Keratinocyte (primary cell): ENCODE measurements around the gene ANKRD24. TPM values are rescaled to one million over a fixed set of nuclear protein-coding genes. Genes with fewer than 3 reads are reported as not detected.
"Not testable (repeated sequence)": the region's sequence is repeated elsewhere in the genome, so short reads cannot be mapped to it uniquely, and the experiment has no call there.

Experiments
- DNase-seq: peaks from one replicate; pipeline ENCODE4 v3.0.0-alpha.2; 2011; ENCODE audit warnings: low read depth, missing footprints, low spot score
- FAIRE-seq: peaks from 2 replicates; lab custom pipeline; 2011; peaks lifted over from hg19 to GRCh38; lab: Jason Lieb, UNC
- H2AFZ ChIP-seq: 2 replicates; pipeline ENCODE4 v1.6.0; 2012; ENCODE audit warnings: low read length, control low read depth, inconsistent platforms; ENCODE audit not compliant: control insufficient read depth
- H3K27ac ChIP-seq: 2 replicates; pipeline ENCODE4 v1.5.1; 2011; ENCODE audit warnings: low read length; ENCODE audit not compliant: control insufficient read depth, insufficient read depth
- H3K27me3 ChIP-seq: 3 replicates; pipeline ENCODE4 v1.6.0; 2011; ENCODE audit warnings: low read length; ENCODE audit not compliant: control insufficient read depth, insufficient read depth; ENCODE audit errors: extremely low read depth
- H3K36me3 ChIP-seq, 2 experiments: 2 replicates in 1 of 2; 3 replicates in 1 of 2; pipeline ENCODE4 v1.5.1; 2011; ENCODE audit warnings: low read length in 2 of 2, mild to moderate bottlenecking in 1 of 2; ENCODE audit not compliant: control insufficient read depth in 2 of 2, insufficient read depth in 2 of 2; ENCODE audit errors: extremely low read depth in 1 of 2
- H3K4me1 ChIP-seq: 3 replicates; pipeline ENCODE4 v1.5.1; 2011; ENCODE audit warnings: low read length; ENCODE audit not compliant: control insufficient read depth, insufficient read depth; ENCODE audit errors: extremely low read depth
- H3K4me2 ChIP-seq: 3 replicates; pipeline ENCODE4 v1.6.0; 2011; ENCODE audit warnings: low read depth, low read length; ENCODE audit not compliant: control insufficient read depth, insufficient read depth; ENCODE audit errors: extremely low read depth
- H3K4me3 ChIP-seq, 3 experiments: fragments of 200-600 bp in 1 of 3; sonication (generic) in 1 of 3; 2 replicates in 2 of 3; 3 replicates in 1 of 3; pipeline ENCODE4 v1.5.1; 2011 to 2016; ENCODE audit warnings: low read length in 3 of 3, mild to moderate bottlenecking in 3 of 3, control low read depth in 2 of 3, inconsistent platforms in 1 of 3, low read depth in 1 of 3, mixed read lengths in 1 of 3, mixed run types in 1 of 3, moderate library complexity in 1 of 3; ENCODE audit not compliant: control insufficient read depth in 2 of 3, insufficient read depth in 2 of 3; ENCODE audit errors: extremely low read depth in 1 of 3
- H3K79me2 ChIP-seq: 2 replicates; pipeline ENCODE4 v1.6.0; 2012; ENCODE audit warnings: low read length; ENCODE audit not compliant: control insufficient read depth, insufficient read depth
- H3K9ac ChIP-seq: 3 replicates; pipeline ENCODE4 v1.6.0; 2011; ENCODE audit warnings: low read length; ENCODE audit not compliant: control insufficient read depth, insufficient read depth; ENCODE audit errors: extremely low read depth
- H3K9me1 ChIP-seq: 3 replicates; pipeline ENCODE4 v1.6.0; 2011; ENCODE audit warnings: low read length; ENCODE audit not compliant: control insufficient read depth, insufficient read depth; ENCODE audit errors: extremely low read depth
- H3K9me3 ChIP-seq: 2 replicates; pipeline ENCODE4 v1.5.1; 2012; ENCODE audit warnings: low read depth, low read length; ENCODE audit not compliant: control insufficient read depth
- H4K20me1 ChIP-seq: 3 replicates; pipeline ENCODE4 v1.6.0; 2011; ENCODE audit warnings: low read length; ENCODE audit not compliant: control insufficient read depth, insufficient read depth; ENCODE audit errors: extremely low read depth
- EZH2 ChIP-seq: IDR thresholded peaks from one replicate; pipeline ENCODE4 v1.6.1; 2012; ENCODE audit warnings: inconsistent platforms, mild to moderate bottlenecking, low read length, moderate library complexity
- dilution Hi-C: fragments of 300-500 bp; cut with MboI; formaldehyde crosslinking; loops from one replicate; pipeline ENCODE4 v1.7.0; 2020; ENCODE audit warnings: low sequenced_read_pairs; ENCODE audit not compliant: extremely low pct_ligation_motif_present
- polyA plus RNA-seq, 5 experiments: library from polyadenylated mRNA; depleted of rRNA in 3 of 5; stranded (reverse) in 3 of 5; stranded (forward) in 1 of 5; unstranded in 1 of 5; fragments of >200 nt; gene quantifications; 1 replicate in 1 of 5; 2 replicates in 3 of 5; 3 replicates in 1 of 5; pipeline versions ENCODE4 v1.2.1 to v1.2.3, GENCODE V29; 2011 to 2012; ENCODE audit warnings: missing spikeins in 2 of 5, low read depth in 1 of 5, low replicate concordance in 1 of 5
- TF ChIP-seq, protein P1 (sequence below), 3 experiments: IDR thresholded peaks in 1 of 3; conservative IDR thresholded peaks in 1 of 3; optimal IDR thresholded peaks in 1 of 3; 2 replicates in 2 of 3; 3 replicates in 1 of 3; pipeline versions ENCODE3 to v1.5.1; 2011; ENCODE audit warnings: low read length in 3 of 3, mild to moderate bottlenecking in 3 of 3, moderate library complexity in 2 of 3, control low read depth in 1 of 3, inconsistent platforms in 1 of 3; ENCODE audit not compliant: insufficient read depth in 2 of 3; ENCODE audit errors: extremely low read depth in 1 of 3

ANKRD24 gene
- polyA plus RNA-seq, 1 donor (not counting 4 experiments of a cell fraction or from before 2014, with no cell fraction given), result 0.07 TPM

DNA sequence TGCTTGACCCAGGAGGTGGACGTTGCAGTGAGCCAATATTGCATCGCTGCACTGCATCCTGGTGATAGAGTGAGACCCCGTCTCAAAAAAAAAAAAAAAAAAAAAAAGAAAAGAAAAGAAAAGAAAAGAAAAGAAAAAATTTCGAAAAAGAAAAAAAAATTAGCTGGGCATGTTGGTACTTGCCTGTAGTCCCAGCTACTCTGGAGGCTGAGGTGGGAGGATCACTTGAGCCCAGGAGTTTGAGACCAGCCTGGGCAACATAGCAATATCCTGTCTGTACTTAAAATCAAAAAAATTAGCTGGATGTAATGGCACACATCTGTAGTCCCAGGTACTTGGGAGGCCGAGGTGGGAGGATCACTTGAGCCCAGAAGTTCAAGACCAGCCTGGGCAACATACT, 49.6 kb downstream of the ANKRD24 start:
- H3K79me2 ChIP-seq, H3K9me1 ChIP-seq, H3K27ac ChIP-seq, dilution Hi-C loops, H3K4me3 ChIP-seq, H3K9ac ChIP-seq, H3K9me3 ChIP-seq, H4K20me1 ChIP-seq, H3K4me1 ChIP-seq, H3K36me3 ChIP-seq, H2AFZ ChIP-seq, H3K4me2 ChIP-seq, DNase-seq, FAIRE-seq: not testable (repeated sequence)
- peaks cover 15% of the 10 kb centered on the region for H3K27me3 ChIP-seq

DNA sequence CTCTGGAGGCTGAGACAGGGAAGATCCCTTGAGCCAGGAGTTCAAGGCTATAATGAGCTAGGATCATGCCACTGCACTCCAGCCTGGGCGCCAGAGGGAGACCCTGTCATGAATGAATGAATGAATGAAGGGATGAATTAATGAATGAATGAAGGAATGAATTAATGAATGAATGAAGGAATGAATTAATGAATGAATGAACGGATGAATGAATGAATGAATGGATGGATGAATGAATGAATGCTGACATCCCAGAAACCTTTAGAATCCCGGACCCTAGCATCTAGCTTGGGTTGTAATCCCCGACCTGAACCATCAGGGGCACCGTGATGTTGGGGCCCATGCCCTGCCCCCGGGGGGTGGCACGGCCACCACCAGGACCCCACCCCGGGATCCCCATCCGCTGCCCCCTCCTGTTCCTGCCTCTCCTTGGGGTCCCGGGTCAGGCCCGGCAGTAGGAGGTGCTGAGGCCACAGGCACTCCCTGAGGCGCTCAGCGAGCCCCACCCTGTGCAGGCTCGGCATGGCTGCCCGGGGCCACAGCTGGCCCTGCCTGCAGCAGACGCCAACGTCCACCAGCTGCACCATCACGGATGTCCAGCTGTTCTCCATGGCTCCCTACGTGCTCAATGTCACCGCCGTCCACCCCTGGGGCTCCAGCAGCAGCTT, 50.3 kb downstream of the ANKRD24 start:
- dilution Hi-C loops, result no loop called here
- H3K9me1 ChIP-seq, result no peaks in the 10 kb centered on the region
- H3K4me2 ChIP-seq, result no peak overlapping the region
- H2AFZ ChIP-seq, result no peak overlapping the region
- DNase-seq, result no peak
- no peak overlapping the region for H3K4me3 ChIP-seq
- no peaks in the 10 kb centered on the region for H3K9me3 ChIP-seq
- H3K27ac ChIP-seq, result no peak overlapping the region
- H3K27me3 ChIP-seq, result peaks cover 15% of the 10 kb centered on the region
- no peaks in the 10 kb centered on the region for H3K4me1 ChIP-seq
- no peak for FAIRE-seq
- H3K79me2 ChIP-seq, result no peaks in the 10 kb centered on the region
- TF ChIP-seq, protein P1, sequence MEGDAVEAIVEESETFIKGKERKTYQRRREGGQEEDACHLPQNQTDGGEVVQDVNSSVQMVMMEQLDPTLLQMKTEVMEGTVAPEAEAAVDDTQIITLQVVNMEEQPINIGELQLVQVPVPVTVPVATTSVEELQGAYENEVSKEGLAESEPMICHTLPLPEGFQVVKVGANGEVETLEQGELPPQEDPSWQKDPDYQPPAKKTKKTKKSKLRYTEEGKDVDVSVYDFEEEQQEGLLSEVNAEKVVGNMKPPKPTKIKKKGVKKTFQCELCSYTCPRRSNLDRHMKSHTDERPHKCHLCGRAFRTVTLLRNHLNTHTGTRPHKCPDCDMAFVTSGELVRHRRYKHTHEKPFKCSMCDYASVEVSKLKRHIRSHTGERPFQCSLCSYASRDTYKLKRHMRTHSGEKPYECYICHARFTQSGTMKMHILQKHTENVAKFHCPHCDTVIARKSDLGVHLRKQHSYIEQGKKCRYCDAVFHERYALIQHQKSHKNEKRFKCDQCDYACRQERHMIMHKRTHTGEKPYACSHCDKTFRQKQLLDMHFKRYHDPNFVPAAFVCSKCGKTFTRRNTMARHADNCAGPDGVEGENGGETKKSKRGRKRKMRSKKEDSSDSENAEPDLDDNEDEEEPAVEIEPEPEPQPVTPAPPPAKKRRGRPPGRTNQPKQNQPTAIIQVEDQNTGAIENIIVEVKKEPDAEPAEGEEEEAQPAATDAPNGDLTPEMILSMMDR (optimal IDR thresholded peaks at IDR 0.05 in 1 of 3, IDR thresholded peaks at IDR 0.05 in 1 of 3, conservative IDR thresholded peaks at IDR 0.05 in 1 of 3; ENCODE audit: extremely low read depth in 1 of 3, insufficient read depth in 2 of 3, low read length in 3 of 3), result no peak
- TF ChIP-seq EZH2, result no peak
- no peaks in the 10 kb centered on the region for H3K36me3 ChIP-seq
- no peak overlapping the region for H3K9ac ChIP-seq
- H4K20me1 ChIP-seq, result no peaks in the 10 kb centered on the region
